Endometrial microvascular endothelial cells (primary cell): Measurements from ENCODE around the gene ITGA8. TPM values are rescaled to one million over a fixed set of nuclear protein-coding genes. Genes with fewer than 3 reads are reported as not detected.

Source experiments
- in situ Hi-C: cut with HindIII; loops from 2 replicates; pipeline ENCODE4 v1.10.0; 2017; ENCODE audit warnings: low sequenced_read_pairs, low pct_unique_long_range_greater_than_20kb; ENCODE audit errors: inconsistent ontology term
- total RNA-seq: library from RNA; depleted of rRNA; stranded (reverse); fragments of >200 nt; gene quantifications from one replicate; pipeline ENCODE4 v1.2.3, GENCODE V29; 2015; ENCODE audit errors: inconsistent ontology term

Gene ITGA8
- total RNA-seq, 1 donor from 2014 or later, result 0.09 TPM

DNA sequence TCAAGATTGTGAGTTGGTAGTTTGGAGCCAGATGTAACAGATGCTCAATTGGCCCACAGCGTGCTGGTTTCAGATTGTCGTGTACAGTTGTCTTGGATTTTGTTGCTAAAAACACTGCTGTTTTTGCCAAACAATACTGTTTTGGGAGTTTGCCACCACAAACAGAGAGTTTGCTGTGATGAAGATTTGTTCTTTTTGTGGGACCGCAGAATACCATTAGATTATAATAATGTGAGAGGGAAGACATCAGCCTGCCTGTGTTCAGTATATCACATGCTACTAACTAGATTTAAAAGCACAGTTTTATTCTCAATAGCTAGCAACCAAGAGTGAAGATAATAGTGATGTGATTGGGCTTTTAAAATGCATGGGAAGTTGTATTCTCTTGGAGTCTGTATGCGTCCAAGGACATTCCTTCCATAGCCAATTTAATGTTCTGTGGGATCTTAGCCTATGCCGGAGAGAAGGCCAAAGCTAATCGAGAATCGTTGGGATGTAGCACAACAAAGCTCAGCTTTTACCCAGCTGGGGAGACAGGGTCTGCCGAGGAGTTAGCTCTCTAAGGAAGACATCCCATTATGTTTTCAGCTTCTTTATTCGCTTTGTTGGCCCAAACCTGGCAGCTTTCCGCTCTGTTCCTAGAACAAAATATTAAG is 18.7 kb upstream of the ITGA8 start:
- in situ Hi-C loops, result no loop called here

DNA sequence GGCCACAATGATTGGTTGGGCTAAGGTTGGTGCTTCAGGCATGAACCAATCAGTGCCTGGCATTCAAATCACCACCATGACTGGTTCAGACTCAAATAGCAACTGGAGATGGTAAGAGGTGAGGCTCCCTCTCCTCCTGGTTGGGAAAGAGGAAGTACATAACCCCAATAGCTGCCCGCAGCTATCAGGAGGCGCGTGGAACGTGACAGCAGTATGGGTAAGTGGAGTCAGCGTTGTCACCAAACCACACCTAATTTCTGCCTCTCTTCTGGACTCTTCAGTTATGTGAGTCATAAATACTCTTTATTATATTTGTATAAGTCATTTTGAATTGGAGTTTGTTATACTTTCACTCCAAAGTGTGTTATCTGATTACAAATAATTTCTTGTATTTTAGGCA is 17.9 kb upstream of the ITGA8 start:
- in situ Hi-C loops, result no loop called here

DNA sequence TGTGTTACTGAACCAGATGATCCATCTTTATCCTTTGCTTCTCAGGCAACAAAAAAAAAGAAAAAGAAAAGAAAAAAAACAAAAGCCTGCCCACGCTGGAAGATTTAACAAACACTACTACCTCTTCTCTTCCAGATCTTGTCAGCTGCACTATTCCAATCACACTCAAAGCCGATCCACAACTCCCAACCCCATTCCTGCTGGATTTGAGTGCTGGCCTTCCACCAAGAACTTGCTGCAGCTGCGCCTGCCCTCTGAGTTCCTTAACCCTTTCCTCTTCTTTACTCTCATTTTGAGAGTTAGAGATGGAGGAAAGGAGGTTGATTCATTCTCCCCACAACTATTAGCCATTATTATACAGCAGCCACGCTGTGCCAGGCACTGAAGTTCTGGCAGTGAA is 16.0 kb upstream of the ITGA8 start:
- in situ Hi-C loops, result no loop called here

DNA sequence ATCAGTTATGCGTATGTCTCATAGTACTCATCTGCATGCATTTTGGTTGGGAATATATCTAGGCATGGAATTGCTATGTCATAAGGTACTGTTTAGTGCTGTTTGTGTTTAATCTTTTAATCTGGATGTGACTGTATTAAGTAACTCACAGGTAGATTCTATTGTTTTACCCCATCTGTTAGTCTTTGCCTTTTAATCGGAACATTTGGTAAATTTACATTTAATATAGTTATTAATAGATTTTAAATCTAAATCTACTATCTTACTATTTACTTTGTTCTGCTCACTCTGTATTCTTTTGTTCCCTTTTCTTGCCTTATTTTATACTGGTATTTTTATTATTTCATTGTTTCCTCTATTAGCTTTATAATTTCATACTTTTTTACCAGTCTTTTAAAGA is 10.6 kb upstream of the ITGA8 start:
- in situ Hi-C loops, result no loop called here

DNA sequence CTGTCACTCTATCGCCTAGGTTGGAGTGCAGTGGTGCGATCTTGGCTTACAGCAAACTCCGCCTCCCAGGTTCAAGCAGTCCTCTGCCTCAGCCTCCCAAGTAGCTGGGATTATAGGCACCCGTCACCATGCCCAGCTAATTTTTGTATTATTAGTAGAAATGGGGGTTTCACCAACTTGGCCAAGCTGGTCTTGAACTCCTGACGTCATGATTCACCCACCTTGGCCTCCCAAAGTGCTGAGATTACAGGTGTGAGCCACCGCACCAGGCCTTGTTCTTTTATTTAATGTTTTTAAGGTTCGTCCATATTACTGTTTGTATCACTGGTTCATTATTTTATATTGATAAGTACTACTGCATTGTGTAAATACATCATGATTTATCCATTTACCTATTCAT is 10.2 kb upstream of the ITGA8 start:
- in situ Hi-C loops, result no loop called here

DNA sequence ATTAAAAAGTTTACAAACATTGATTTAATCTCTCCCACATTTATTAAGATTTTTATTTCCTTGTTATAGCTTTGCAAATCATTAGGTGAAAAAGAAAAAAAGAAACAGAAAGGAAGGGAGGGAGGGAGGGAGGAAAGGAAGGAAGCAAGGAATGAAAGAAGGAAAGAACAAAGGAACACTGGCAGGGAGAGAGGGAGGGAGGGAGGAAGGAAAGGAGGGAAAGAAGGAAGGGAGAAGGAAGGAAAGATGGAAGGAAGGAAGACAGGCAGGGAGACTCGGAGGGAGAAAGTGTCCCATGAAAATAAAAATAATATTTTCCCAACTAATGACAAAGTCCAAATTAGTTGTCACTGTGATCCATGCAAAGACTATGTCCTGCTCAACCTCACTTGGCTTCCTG is 6.3 kb upstream of the ITGA8 start:
- in situ Hi-C loops, result no loop called here

DNA sequence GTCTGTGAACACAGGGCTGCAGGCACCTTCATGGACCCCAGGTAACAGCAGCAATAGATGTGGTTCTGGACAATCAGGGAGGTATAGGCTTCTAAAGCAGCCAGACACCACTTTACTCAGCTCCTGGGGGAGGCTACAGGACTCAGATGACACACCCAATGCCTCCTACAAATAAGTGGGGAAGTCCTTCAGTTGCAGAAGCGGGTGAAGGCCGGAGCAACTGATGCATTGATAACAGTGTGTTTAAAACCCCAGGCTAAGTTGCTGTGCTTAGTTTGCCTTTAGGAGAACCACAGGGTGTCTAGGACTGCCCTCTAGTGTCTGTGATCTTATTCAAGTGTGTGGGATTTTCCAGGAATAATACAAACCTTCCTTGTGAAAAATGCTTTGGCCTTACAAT is 5.9 kb upstream of the ITGA8 start:
- in situ Hi-C loops, result no loop called here

DNA sequence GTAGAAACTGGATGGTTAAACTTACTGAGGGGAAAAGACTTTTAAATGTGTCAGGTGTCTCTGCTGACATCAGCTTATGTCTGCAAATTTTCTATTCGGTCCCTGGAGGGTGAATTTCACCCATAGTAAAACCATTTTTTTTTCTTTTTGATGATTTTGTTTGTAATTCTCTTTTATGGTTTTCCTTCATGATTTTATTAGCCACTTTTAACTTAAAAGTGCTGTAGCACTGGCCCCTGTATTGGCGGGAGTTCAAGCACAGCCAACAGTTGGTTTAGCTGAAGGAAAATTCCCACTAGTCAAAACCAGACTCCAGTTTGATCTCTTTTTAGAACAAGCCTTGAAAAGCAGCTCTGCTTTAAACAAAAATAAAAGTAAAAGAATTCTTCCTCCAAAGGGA is 5.0 kb upstream of the ITGA8 start:
- in situ Hi-C loops, result no loop called here

DNA sequence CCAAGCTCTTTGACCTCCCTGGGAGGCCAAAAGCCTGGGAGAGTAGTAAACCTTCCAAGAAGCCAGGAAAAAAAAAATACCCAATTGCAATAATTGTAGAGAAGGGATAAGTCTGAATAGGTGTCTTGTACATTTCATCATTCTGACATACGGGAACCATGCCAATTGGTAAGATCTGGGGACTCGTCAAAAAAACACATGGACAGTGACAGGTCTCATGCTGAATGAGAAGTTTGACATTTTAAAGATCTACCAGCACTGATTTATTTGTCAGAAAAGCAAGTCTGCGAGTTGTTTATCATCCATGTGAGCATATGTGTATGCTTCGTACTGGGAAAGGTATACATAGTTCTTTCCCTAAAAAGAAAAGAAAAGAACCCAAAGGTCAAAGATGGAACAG is 4.1 kb upstream of the ITGA8 start:
- in situ Hi-C loops, result no loop called here

DNA sequence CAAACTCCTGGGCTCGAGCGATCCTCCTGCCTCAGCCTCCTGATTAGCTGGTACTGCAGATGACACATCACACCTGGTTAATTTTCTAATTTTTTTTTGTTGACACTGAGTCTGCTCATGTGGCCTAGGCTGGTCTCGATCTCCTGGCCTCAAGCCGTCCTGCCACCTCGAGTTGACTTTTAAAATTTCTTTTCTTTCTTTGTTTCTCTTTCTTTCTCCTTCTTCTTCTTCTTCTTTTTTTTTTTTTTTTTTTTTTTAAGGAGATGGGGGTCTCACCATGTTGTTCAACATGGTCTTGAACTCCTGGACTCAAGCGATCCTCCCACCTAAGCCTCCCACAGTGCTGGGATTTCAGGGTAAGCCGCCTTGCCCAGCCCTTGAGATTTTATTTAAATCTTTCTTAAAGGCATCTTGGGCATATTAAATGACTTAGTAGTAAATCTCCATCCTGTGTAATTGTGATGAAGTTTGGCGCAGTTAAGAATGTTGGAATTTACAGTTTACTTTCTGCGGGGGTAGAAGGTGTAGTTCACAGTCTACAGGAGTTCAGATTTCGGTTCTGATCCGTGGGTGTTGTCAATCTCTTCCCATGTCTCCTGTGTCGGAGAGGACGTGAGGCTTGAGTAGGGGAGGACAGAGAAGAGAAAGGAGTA is 1.0 kb upstream of the ITGA8 start:
- in situ Hi-C loops, result no loop called here

DNA sequence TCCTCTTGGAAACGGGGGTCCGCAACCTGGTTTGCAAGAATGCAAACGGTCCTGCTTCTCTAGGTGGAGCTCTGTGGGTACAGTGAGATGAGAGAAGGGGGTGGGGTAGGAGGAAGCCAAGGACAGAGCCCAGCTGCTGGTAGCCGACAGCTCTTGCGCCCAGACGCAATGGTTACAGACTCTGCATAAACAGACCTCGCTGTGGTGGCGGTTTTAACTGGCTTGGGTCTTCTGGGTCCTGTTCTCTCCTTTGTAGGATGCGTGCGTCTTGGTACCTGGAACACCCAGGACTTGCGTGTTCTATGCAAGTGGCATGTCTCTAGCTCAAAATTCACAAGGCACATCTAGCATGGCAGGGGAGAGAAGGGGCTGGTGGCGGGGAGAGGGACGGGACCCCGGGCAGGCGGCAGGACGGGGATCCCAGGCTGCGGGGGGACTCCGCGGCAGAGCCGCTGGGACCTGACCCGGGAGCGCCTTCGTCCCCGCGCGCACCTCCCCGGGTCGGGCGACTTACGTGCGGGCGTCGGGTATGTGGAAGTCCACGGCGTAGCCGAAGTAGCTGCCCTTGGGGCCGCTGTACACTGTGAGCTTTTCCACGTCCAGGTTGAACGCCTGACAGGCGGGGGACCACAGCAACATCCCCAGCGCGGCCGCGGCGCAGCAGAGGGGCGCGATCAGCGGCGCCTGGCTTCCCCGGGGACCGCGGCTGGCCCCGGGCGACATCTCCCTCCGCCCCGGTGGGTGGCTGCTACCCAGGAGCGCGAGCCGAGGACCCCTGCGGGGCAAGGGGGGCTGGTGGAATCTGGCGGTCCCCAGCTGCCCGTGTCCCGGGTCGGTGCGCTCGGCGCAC is 448 bp downstream of the ITGA8 start:
- in situ Hi-C loops, result no loop called here

DNA sequence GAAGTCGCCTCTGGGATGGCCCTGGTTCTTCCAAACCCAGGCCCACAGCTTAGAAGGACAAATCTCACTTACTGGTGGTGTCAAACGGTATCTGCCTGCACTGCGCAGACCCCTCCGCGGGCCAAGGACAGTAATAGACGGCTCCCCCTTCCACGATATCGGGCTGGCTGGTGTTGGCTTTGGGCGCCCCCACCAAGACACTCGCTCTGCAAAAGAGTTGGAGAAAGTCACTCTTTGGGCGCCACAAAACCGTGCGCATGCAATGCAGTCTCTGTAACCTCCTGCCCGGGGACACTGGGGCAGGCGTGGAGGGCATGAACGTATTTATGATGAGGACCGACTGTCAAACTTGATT is 1.1 kb downstream of the ITGA8 start:
- in situ Hi-C loops, result no loop called here

DNA sequence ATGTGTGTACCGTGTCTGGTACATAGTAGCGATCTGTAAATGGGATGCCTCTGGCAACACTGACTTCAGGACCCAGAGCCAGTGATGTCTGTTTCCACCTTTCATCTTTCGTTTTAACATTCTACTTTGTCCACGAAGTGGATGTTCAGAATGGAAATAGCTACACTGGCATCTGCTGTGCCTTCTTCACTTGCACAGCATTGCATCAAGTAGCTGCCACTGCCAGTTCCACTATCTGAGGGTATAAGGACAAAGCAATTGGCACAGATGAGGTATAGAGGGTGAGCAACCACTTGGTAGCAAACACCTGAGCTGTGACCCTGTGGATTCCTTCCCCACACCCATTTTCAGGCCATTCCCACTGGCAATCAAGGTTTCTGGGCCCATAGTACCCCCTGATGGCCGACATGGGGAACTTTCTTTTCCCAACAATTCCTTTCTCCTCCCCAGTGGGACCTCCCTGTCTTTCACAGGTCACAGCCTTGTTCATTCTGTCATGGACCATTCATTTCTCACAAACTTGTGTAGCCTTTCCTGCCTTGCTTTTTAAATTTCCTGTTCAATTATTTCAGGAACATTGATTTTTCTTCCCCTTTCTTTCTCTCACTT is 4.0 kb downstream of the ITGA8 start:
- in situ Hi-C loops, result no loop called here

DNA sequence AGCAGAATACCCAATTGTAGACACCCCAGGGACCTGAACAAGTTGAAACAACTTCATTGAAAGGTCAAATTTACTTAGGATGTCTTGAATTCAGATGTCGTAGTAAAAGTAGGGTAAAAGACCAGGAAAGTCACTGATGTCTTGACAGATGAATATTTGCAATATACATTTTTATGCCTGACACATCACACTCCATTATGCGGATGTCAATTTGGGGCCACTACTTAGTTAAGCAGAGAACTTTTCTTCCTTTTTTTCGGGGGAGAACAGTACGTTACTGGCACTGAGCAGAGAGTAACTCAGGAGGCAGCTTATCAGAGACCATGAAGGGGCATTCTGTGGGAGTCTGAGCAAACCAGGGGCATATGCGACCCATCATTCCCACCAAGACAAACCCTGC is 4.9 kb downstream of the ITGA8 start:
- in situ Hi-C loops, result no loop called here

DNA sequence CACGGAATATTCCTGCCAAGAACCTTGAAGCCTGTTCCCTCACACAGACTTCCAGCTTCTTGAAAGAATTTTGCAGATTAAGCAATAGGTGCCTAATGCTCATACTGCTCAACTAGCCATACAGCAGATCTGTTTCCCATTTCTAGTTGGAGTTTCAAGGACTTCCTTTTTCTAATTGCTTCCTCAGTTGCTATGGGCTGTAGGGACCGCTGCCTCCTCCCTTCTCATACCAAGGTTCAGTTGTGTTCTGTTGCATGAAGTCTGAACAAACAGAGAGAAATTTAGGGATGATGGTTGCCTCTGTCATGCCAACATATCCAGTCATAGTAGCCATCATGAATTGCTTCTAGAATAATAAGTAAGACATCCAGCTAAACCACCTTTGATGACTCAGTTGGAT is 6.8 kb downstream of the ITGA8 start:
- in situ Hi-C loops, result no loop called here

DNA sequence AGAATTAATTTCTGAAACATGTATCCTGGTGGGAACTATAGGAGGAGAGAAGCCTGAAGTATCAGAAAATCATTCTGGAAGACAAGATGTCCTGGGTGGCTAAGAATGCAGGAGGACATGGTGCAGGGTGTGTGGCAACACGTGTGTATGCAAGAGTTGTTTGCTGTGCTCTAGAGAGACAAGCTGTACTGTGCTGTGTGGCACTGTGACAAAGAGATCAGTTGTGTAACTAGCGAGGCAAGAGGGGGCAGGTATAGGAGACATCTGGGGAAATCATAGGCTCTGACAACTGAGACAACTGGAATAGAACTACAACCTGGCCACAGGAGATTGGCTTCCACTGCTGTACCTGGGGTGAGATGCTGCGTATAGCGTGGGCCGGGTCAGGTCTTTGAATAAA is 9.3 kb downstream of the ITGA8 start:
- in situ Hi-C loops, result no loop called here

DNA sequence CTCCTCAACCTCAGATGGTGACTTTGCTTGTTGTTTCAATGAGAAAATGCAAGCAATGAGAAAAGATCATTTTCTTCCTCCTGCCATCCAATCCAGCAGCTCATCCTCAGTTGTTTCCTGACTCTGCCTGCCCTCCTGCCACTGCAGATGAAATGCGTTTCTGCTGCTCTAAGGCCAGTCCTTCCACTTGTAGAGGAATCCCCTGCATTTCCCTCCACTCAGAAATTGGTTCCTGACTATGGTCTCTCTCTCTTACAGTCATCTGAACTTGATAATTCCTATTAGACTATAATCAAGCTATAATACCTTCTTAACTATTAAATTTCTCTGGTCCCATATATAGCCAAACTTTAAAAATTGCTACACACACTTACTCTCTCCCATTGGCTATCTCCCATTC is 14.4 kb downstream of the ITGA8 start:
- in situ Hi-C loops, result no loop called here

DNA sequence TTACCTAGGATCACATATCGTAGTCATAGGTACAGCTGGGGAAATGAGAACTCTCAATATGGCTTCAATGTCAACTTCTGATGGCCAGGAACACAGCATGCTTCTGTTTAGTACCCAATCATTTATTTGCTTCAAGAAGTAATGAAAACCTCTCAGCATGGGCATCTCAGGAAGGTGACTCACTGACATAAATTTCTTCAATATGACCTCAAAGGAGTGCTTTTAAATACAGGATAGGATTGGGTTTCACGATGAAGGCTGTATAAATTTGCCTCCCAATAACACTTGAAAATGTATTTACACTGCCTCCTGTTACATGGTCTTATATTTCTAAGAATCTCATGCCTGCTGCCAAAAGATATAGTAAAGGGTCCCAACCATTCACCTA is 15.1 kb downstream of the ITGA8 start:
- in situ Hi-C loops, result no loop called here

DNA sequence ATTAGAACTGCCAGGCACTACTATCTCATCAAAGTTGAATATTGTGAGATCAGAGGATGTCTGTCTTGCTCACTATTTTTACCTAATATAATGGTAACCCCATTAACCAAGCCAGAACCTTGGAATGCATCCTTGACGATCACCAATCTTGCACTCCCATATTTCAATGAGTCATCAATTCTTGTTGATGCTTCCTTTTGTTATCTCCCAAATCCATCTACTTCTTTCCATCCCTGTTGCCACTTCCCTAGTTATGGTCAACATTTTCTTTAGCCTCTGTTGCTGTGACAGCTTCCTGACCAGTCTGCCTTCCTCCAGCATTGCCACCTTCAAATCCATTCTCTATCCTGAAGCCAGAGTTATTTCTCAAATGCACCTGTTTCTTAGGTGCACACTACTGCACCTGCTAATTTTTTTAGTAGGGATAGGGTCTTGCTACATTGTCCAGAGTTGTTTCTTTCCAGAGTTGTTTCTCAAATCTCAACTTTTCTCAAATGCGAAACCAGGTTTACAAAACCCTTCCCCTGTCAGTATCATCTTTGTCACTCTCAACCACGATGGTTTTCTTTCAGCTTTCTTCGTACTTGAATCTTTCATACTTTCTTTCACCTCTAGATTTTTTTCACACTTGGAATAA is 15.7 kb downstream of the ITGA8 start:
- in situ Hi-C loops, result no loop called here
